MCF 10A (cell line): Measurements from ENCODE around the gene P3H1. TPM values are rescaled to one million over a fixed set of nuclear protein-coding genes. Genes with fewer than 3 reads are reported as not detected.

Experiments used
- BruUV-seq: library from RNA; stranded (reverse); fragments of 400-500 nt; replicated peaks from 2 replicates; lab custom pipeline; 2021; lab: Mats Ljungman, UMichigan
- CTCF ChIA-PET: fragments of 300-600 bp; sonication (Branson Sonifier 250); formaldehyde crosslinking; extraction: SDS; loops from one replicate; lab custom pipeline; 2021; ENCODE audit warnings: antibody characterized with exemption, inconsistent platforms; lab: Yijun Ruan, JAX
- POLR2A ChIA-PET: fragments of 300-600, 350-650 bp; sonication (Branson Sonifier 250); formaldehyde crosslinking; extraction: SDS; loops from one replicate; lab custom pipeline; 2020; ENCODE audit warnings: antibody characterized with exemption, inconsistent platforms; lab: Yijun Ruan, JAX
- DNase-seq: peaks from one replicate; pipeline ENCODE4 v3.0.0-alpha.2; 2018; ENCODE audit not compliant: unreplicated experiment
- H3K27ac Mint-ChIP-seq: one replicate; pipeline ENCODE4 v1.8.0; 2022; ENCODE audit warnings: mild to moderate bottlenecking, low read depth, mixed read lengths; ENCODE audit not compliant: unreplicated experiment
- H3K27me3 Mint-ChIP-seq: one replicate; pipeline ENCODE4 v1.8.0; 2022; ENCODE audit warnings: mixed read lengths; ENCODE audit not compliant: insufficient read depth, unreplicated experiment
- H3K36me3 Mint-ChIP-seq: one replicate; pipeline ENCODE4 v1.8.0; 2022; ENCODE audit warnings: mild to moderate bottlenecking, moderate library complexity, mixed read lengths; ENCODE audit not compliant: insufficient read depth, unreplicated experiment
- H3K4me1 Mint-ChIP-seq: one replicate; pipeline ENCODE4 v1.8.0; 2022; ENCODE audit warnings: mixed read lengths; ENCODE audit not compliant: insufficient read depth, unreplicated experiment
- H3K4me3 Mint-ChIP-seq: one replicate; pipeline ENCODE4 v1.8.0; 2022; ENCODE audit warnings: mild to moderate bottlenecking, moderate library complexity, mixed read lengths; ENCODE audit not compliant: unreplicated experiment
- H3K9me3 Mint-ChIP-seq: one replicate; pipeline ENCODE4 v1.8.0; 2022; ENCODE audit warnings: mixed read lengths; ENCODE audit not compliant: unreplicated experiment
- CTCF ChIP-seq: fragments of 200-600 bp; IDR thresholded peaks from one replicate; pipeline ENCODE4 v1.8.0; 2022; ENCODE audit warnings: antibody characterized with exemption, mild to moderate bottlenecking; ENCODE audit not compliant: unreplicated experiment
- intact Hi-C: fragments of 100-400 bp; cut with micrococcal nuclease; formaldehyde crosslinking; loops from 2 replicates; pipeline ENCODE4 v1.14.1; 2022
- total RNA-seq: library from RNA; stranded (reverse); gene quantifications from 2 replicates; pipeline ENCODE4 v1.2.3, GENCODE V29; 2022

Gene P3H1
- total RNA-seq, 1 experiment from 2014 or later = 36.1 TPM

GRCh38 chr1:42774928-42775526 lies 8.2 kb upstream of the P3H1 start:
- Mint-ChIP-seq H3K27me3 (no peaks in the 10 kb centered on the region), H3K4me1 (peaks cover 6% of the 10 kb centered on the region), H3K4me3 (no peak overlapping the region), H3K9me3 (no peaks in the 10 kb centered on the region), H3K36me3 (peaks cover 56% of the 10 kb centered on the region), H3K27ac (no peak overlapping the region)
- TF ChIP-seq CTCF = no peak
- CTCF ChIA-PET = interaction anchor here (0.9 kb wide), 1 partner anchor 299 kb away, joined by 3 read pairs; no protein-coding TSS in a partner anchor
- no peak for DNase-seq
- intact Hi-C loops = no loop called here
- no TSS peak for BruUV-seq
- POLR2A ChIA-PET = interaction anchor here (2.2 to 5.7 kb wide), 2 partner anchors 8 to 9 kb away, joined by 9 to 32 read pairs; partner anchors contain the start of genes C1orf50, P3H1 and TMEM269

DNA sequence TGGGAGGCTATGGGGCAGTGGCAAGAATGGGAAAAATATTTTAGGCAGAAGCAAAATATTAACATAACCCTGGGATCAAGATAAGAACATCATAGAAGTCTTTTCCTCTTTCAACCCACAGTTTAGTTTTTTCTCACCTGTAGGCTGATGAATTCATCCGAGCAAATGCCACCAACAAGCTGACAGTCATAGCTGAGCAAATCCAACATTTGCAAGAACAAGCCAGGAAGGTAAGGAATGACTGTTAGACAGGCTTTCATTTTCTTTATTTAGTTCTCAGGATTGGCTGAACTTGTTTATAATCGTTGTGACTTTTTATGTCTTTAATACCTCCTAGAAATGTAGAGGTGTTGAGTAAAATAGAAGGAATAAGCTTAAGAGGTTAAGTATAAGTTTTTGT lies 6.6 kb upstream of the P3H1 start:
- no TSS peak for BruUV-seq
- no peak for TF ChIP-seq CTCF
- ChIA-PET POLR2A (interaction anchor here (2.2 kb wide), 1 partner anchor 11 kb away, joined by 9 read pairs; the partner anchor contains the start of gene TMEM269), CTCF (interaction anchor here (0.6 kb wide), 1 partner anchor 104 kb away, joined by 3 read pairs; no protein-coding TSS in a partner anchor)
- no peak for DNase-seq
- Mint-ChIP-seq H3K4me3 (no peak overlapping the region), H3K27ac (peak overlapping the region; percentile 24), H3K4me1 (peaks cover 6% of the 10 kb centered on the region), H3K36me3 (peaks cover 40% of the 10 kb centered on the region), H3K27me3 (no peaks in the 10 kb centered on the region), H3K9me3 (no peaks in the 10 kb centered on the region)
- intact Hi-C loops = no loop called here

DNA sequence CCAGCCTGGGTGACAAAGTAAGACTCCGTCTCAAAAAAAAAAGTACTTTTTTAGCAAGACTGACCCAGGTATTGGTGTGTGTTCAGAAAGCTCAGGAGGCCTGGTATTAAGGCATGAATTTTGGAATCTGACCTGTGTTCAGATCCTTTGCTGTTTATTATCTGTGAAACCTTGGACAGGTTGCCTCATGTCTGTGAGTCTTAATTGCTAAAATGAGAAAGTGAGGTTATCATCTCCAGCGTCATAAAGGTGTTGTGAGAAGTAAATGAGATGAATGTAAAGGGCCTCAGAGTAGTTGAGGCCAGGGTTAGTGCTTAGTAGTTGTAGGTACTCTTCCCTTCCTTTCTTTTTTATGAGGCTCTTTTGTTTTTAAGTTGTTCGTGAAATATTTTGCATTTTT lies 3.0 kb upstream of the P3H1 start:
- no peaks in the 10 kb centered on the region for H3K9me3 Mint-ChIP-seq
- TF ChIP-seq CTCF = no peak
- H3K4me3 Mint-ChIP-seq = no peak overlapping the region
- H3K36me3 Mint-ChIP-seq = peaks cover 14% of the 10 kb centered on the region
- H3K27me3 Mint-ChIP-seq = no peaks in the 10 kb centered on the region
- no peak for DNase-seq
- H3K27ac Mint-ChIP-seq = no peak overlapping the region
- POLR2A ChIA-PET = interaction anchor here (0.7 to 1.0 kb wide), 2 partner anchors 14 to 75 kb away, joined by 3 to 4 read pairs; no protein-coding TSS in a partner anchor
- intact Hi-C loops = no loop called here
- H3K4me1 Mint-ChIP-seq = peaks cover 6% of the 10 kb centered on the region
- CTCF ChIA-PET = interaction anchor here (1.4 kb wide), 1 partner anchor 12 kb away, joined by 4 read pairs; no protein-coding TSS in a partner anchor
- BruUV-seq = no TSS peak

GRCh38 chr1:42768172-42768571 lies 1.3 kb upstream of the P3H1 start:
- no peak for TF ChIP-seq CTCF
- TSS peak; percentile 49 for BruUV-seq
- ChIA-PET CTCF (interaction anchor here (0.7 to 1.5 kb wide), 5 partner anchors 10 to 430 kb away, joined by 3 to 5 read pairs (median 3); partner anchors contain the start of gene ERMAP), POLR2A (interaction anchor here (0.6 to 4.2 kb wide), 15 partner anchors 10 to 620 kb away, joined by 3 to 104 read pairs (median 4); partner anchors contain the start of genes ERMAP, PPIH, SVBP and YBX1)
- peaks cover 7% of the 10 kb centered on the region for H3K36me3 Mint-ChIP-seq
- peaks cover 6% of the 10 kb centered on the region for H3K4me1 Mint-ChIP-seq
- intact Hi-C loops = no loop called here
- no peak overlapping the region for H3K27ac Mint-ChIP-seq
- no peak for DNase-seq
- H3K27me3 Mint-ChIP-seq = no peaks in the 10 kb centered on the region
- no peaks in the 10 kb centered on the region for H3K9me3 Mint-ChIP-seq
- H3K4me3 Mint-ChIP-seq = no peak overlapping the region
